ENCODE measurements around the gene IFT81.
"Not testable (repeated sequence)": the region's sequence is repeated elsewhere in the genome, so short reads cannot be mapped to it uniquely, and the experiment has no call there.

Gene IFT81

DNA sequence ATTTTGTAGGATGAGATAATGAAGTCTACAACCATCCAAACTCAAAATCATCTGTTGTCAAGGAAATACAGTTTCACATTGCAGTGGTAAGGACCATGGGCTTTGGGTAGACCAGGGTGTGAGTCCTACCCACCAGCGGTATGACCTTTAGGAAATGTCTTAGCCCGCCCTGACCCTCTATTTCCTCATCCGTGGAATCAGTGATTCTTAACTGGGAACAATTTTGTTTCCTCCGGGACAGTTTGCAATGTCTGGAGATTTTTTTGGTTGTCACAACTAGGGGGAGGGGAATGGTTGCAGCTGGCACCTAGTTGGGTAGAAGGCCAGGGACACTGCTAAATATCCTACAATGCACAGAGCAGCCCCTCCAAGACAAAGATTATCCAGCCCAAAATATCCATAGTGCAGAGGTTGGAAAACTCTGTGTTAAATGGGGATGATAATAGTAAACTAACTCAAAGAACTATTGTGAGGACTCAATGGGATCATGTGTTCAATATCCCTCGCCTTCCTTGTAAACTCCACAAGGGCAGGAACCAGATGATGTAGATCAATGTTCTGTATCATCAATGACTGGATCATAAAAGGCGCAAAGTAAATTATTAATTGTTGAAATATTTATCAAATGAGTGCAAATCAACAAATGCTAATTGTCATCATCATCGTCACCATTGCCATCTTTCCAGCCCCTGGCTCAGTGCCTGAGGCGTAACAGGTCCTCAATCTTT lies 15.7 kb upstream of the IFT81 start:
- DNase-seq (ENCODE audit: low read depth in 2 of 2), result no peak

DNA sequence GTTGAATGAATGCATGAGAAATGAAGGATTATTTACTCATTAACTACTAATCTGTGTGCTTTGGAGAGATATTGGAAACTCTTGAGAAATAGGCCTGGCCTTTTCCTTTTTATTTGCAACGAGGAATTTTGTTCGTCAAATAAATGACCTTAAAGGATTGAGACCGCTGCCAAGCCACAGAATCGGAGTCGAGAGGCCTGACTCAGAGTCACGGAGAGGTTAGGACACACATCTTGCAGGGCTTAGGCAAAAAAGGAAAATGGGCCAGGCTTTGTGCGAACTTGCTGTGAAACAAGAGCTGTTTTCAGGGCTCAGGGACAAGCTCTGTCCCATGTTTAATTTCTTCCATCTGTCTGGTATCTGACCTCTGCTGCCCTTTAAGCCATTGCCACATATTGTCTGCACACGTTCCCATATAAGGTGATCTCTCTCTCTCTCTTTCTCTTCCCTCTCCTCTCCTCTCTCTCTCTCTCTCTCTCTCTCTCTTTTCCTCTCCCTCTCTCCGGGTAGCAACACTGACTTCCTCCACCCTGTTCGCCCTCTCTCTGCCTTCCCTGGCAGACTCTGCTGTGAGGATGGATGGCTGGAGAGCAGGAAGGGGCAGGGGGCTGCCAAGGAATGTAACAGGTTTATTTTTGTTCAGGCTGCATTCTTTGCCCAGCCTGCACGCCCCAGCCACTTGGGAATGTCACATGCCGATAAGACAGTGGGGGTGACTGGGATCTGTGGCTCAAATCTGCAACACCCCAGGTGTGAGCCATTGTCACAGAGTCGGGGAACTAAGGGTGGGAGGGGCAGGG lies 14.9 kb upstream of the IFT81 start:
- DNase-seq (ENCODE audit: low read depth in 2 of 2), result no peak

DNA sequence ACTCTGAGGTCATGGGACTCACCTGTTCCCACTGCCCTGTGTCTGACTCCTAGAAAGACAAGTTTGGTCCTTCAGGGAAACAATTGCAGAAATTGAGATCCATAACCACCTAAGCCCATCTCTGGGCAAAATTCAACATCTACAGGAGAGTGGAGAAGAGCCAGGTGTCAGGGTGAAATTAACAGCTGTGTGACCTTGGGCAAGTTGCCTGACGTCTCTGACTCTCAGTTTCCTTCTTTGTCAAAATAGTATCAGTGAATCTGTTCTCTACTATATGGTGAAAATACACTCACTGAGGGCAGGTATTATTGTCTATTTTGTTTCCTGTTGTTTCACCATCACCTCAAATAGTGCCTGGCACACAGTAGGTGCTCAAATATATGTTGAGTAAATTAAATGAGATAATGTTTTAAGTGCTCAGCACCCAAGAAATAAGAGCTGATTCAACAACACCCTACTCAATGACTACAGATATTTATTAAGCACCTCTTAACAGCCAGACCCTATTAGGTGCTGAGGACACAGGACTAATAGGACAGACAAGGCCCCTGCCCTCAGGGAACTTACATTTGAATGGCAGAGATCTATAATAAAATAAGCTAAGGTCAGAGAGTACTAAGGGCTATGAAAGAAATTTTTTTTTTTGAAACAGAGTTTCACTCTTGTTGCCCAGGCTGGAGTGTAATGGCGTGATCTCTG lies 14.2 kb upstream of the IFT81 start:
- DNase-seq (ENCODE audit: low read depth in 2 of 2), result no peak

DNA sequence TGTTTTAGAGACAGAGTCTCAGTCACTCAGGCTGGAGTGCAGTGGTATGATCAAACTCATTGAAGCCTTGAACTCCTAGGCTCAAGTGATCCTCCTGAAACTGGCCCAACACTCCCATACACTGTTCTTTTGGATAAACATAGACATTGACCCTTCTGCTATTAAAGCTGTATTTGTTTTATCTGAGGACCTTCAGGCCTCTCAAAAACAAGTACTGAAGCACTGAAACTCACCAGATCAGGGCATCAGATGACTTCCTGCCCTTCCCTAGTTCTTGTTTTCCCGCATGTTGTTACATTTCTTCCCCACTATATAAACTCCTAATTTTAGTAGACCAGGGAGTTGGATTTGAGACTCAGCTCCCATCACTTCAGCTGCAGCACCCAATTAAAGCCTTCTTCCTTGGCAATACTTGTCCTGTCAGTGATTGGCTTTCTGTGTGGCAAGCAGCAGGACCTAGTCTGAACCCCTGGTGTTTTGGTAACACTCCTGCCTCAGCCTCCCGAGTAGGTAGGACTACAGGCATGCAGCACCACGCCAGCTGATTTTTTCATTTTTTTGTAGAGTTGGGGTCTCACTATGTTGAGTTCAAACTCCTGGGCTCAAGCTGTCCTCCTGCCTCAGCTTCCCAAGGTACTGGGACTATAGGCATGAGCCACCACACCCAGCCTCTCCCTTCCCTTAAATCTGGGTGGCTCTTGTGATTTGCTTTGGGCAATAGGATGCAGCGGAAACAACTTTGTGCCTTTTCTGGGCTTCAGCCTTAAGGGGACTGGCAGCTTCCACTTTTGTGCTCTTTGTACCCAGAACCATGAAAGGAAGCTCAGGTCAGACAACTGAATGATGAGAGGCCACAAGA lies 12.5 kb upstream of the IFT81 start:
- DNase-seq (ENCODE audit: low read depth in 2 of 2), result no peak

DNA sequence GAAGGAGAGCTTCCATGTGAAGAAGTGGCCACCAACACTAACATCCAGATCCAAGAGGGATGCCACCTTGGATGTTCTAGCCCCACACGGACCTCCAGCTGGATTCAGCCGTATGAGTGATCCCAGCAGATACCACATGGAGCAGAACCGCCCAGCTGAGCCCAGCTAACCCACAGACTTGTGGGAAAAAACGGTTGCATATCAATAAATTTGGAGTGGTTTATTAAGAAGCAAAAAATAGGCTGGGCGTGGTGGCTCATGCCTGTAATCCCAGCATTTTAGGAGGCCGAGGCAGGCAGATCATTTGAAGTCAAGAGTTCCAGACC lies 11.9 kb upstream of the IFT81 start:
- DNase-seq (ENCODE audit: low read depth in 2 of 2), result no peak

DNA sequence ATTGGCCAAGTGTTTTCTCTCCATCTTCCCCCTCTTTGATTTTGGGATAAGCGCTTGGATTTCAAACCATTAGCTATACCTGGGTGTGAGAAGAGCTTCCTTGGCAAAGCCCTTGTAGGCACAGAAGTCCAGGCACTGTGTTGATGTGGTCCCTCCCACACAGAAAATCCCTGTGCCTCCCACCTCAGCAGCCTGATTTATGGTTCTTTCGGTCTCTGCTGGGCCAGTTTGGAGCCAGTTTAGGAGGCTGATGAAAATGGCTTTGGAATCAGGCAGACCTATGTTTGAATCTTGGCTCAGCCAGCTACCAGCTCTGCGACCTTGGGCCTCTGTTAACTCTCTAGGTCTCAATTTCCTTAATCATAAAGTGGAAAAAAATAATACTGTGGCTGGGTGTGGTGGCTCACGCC lies 9.6 kb upstream of the IFT81 start:
- DNase-seq (ENCODE audit: low read depth in 2 of 2), result no peak

DNA sequence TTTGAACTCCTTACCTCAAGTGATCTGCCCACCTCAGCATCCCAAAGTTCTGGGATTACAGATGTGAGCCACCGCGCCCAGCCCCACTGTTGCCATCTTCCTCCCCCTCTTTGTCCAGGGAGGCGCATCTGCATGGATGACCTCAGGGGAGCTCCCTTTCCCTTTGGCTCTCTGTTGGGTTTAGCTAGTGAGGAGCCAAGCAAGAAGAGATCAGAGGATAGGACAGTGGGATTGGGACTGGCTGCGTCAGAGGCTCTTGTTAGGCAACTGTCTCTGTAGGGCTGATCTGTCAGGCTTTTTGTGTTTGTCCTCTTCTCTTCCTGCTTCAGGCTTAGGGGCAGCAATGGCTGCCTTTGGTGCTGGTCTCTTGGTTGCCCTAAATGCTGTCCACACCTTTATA lies 8.5 kb upstream of the IFT81 start:
- no peak for DNase-seq (ENCODE audit: low read depth in 2 of 2)

DNA sequence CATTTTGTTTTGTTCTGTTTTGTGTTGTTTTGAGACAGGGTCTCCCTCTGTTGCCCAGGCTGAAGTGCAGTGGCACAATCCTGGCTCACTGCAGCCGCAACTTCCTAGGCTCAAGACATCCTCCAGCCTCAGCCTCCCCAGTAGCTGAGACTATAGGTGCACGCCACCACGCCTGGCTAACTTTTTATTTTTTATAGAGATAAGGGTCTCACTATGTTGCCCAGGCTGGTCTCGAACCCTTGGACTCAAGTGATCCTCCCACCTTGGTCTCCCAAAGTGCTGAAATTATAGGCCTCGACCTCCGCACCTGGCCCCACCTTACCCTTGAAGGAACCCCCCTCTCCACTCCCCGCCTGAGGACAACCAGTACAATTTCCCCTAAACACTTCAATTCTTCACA lies 7.5 kb upstream of the IFT81 start:
- no peak for DNase-seq (ENCODE audit: low read depth in 2 of 2)

DNA sequence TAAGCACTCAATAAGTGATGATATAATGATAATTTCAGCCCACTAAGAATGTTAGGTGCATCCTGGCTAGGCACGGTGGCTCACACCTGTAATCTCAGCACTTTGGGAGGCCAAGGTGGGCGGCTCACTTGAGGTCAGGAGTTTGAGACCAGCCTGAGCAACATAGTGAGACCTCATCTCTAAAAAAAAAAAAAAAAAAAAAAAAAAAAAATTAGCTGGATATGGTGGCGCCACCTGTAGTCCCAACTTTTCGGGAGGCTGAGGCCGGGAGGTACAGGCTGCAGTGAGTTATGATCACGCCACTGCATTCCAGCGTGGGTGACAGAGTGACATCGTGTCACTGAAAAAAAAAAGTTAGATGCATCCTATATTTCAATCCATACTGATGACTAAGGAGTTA lies 6.9 kb upstream of the IFT81 start:
- not testable (repeated sequence) for DNase-seq (ENCODE audit: low read depth in 2 of 2)

DNA sequence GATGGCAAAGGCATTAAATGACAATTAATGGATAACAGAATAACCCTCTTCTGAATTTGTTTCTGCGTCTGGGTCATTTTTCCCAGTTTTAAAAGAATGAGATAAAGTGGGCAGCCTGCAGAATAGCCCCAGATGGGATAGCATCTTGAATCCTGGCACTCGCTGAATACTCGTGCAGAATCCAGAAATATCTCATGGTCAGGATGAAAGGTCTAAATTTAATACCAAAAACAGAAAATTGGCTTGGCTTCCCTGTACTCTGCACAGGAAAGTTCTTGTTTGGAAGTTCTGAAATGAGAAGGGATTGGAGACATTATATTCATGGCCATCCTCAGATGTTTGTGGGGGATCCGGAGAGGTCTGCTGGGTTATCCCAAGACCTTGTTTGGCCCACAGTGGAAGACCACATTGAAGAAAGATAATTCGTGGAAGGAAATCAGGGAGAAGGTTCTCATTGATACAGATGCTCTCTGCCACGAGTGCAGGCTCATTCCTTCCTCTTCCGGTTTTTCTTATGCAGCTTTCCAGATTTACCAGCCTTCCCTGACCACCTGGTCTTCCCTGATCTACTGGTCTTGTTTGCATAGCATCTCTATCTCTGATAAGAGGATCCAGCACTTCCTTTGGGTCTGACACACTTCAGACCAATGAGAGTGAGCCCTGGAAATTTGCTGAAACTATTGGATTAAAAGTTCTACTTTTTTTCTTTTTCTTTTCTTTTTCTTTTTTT lies 6.0 kb upstream of the IFT81 start:
- no peak for DNase-seq (ENCODE audit: low read depth in 2 of 2)

DNA sequence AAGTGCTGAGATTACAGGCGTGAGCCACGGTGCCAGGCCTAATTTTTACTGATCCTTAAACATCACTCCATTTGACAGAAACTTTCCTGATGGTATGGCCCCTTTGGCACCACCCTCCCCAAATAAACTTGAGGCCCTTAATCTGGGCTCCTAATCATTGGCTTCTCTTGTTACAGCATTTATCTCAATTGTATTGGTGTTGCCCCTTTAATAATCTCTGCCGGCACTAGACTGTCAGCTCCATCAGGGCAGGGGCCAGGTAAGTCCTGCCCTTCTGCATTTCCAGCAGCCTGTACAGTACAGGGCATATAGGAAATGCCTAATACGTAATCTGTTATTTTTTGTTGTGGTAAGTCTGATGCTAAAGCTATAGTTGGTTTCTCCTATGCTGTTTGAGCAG lies 1.2 kb upstream of the IFT81 start:
- no peak for DNase-seq (ENCODE audit: low read depth in 2 of 2)

DNA sequence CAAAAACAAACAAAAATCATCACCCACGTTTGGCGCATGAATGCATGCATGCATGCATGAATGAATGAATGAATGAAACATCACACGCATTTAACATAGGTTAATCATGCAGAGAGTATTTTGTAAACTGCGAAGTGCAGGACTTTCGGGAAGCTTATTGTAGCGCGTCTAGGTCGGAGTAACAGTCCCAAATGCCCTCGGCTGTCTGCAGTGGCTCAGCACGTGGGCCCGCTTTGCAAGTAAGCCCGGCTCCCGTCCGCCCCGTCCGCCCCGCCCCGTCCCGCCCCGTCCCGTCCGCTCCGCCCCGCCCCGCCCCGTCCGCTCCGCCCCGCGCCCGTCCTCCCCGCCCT lies 263 bp upstream of the IFT81 start:
- no peak for DNase-seq (ENCODE audit: low read depth in 2 of 2)

DNA sequence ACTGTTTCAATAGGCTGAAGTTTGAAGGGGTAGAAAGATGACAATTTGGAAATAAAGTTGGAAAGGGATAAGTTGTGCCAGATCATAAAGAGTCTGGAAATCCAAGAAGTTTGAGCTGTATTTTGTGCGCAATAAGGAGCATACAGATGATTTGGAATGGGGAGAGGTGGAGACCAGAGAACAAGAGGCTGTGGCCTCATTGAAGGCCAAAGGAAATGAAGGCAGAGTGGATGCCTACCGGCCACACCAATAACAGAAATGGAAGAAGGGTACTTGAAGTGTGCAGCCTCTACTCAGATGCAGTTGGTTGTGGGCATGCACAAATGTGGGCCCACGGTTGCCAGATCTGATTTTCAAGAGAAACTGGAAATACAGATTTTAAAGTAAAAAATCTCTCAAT lies 2.4 kb downstream of the IFT81 start:
- DNase-seq (ENCODE audit: low read depth in 2 of 2), result no peak

DNA sequence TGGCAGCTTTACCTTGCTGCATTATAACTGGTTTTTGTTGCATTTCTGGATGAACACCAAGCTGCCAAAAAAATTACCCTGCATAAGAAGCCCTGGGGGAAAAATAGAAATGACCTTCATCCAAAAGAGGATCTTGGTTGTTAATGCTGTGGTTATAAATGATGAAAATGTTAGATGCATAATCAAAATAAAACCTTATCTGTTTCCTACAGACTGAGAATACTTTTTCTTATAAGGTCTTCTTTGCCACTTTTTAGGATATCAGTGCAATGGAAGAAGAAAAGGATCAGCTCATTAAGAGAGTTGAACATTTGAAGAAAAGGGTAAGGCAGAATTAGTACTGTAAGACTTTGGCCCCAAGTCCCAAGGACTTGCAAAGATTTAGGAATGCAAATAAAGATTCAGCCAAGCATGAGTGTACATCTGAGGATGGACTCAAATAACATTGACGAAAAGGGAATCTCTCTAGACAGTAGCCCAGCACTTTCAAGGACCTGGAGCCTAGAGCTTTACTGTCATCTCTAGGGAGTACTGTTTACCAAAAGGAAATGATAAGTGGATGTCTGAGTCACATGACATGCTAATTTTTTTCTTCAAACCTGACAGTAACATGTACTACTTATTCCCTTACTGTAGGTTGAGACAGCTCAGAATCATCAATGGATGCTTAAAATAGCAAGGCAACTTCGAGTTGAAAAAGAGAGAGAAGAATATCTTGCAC lies 10.7 kb downstream of the IFT81 start:
- DNase-seq (ENCODE audit: low read depth in 2 of 2), result no peak

DNA sequence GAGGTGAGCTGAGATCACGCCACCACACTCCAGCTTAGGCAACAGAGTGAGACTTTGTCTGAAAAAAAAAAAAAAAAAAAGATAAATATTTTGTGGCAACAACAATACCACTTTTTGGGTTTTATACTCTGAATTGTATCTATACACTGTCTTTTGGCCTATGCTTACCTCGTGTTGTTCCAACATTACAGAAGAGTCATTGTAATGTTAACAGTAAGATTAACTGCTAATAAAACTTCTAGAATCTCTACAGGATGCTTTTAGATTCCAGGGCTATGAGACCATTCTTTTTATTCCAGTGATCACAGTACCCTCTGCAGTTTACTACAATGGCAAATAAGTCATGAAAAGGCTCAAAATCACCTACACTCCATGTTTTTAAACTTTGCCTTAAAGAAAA lies 11.6 kb downstream of the IFT81 start:
- DNase-seq (ENCODE audit: low read depth in 2 of 2), result no peak

DNA sequence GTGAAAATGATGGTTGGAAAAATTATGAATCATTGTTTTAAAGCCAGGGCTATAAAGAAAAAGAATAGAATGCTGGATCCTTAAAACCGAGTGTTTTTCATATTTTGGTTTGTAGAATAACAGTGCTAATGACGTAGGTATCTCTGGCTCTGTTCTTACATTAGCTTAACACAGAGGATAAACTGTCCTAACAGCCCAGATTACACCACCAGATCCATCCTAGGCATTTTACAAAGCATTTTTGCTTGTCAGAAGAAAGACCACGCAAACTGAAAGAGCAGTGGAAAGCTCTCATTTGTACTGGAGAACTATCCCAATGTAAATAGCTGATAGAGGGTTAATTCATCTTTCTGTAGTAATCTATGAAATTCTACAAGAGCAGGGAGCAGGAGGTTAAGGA lies 13.6 kb downstream of the IFT81 start:
- DNase-seq (ENCODE audit: low read depth in 2 of 2), result no peak

DNA sequence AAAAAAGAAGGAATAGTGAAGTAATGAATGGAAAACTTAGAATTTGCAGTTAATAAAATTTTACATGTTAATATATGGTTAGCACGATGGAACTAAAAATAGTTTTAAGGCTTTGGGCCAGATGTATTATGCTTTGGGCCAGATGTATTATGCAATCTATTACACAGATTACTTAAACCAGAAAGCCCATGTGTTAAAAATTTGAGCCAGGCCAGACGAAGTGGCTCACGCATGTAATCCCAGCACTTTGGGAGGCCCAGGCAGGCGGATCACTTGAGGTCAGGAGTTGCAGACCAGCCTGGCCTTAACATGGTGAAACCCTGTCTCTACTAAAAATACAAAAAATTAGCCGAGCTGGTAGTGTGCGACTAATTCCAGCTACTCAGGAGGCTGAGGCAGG lies 17.2 kb downstream of the IFT81 start:
- DNase-seq (ENCODE audit: low read depth in 2 of 2), result no peak

DNA sequence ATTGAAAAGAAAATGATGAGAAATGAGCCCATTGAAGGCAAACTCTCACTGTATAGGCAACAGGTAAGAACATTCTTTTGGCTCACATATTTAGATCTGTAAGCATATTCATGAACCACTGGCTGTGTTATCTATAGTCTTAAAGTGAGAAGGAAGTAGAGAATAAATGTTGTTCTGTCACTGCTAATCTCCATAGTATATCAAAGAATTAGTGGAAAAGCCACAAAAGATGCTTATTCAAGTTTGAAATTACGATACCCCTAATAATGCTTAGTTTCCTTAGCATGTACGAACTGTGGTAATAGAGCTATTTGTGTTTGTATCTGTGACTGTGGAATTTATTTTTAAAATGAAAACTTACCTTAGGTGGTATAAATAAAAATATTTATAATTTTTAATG lies 22.8 kb downstream of the IFT81 start:
- DNase-seq (ENCODE audit: low read depth in 2 of 2), result no peak

DNA sequence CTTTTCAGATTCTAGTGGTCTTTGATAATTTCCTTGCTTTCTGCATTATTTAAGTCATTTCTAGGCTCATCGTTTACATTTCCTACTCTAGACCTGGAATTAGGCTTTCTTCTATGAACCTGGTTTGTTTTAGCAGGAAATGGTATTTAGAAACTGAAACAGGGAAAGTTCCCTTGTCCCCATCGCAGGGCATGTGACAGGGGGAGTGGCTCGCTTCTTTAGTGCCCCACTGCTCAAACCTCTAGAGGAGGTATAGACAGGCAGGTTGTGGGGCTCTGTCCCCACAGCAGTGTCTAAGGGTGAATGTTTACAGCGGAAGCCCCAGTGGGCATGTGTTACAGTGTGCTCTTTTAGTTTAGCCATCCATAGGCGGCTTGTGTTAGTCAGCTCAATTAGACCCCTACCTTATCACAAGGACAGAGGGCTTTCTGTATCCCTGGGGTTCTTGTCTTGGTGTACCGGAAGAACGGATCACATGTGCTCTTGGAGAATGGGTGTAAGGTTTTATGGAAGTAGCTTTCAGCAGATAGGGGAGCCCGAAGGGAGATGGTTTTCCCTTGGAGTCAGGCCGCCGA lies 25.0 kb downstream of the IFT81 start:
- no peak for DNase-seq (ENCODE audit: low read depth in 2 of 2)

DNA sequence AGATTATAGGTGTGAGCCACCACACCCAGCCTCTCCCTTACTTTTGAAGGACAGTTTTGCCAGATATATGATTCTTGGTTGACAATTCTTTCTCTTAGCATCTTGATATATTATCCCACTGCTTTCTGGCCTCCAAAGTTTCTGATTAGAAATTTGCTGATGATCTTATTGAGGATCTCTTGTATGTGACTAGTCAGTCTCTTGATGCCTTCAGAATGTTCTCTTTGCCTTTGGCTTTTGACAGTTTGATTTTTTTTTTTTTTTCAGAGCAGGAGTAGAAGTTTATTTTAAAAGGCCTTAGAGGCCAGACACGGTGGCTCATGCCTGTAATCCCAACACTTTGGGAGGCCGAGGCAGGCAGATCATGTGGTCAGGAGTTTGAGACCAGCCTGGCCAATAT lies 32.6 kb downstream of the IFT81 start:
- no peak for DNase-seq (ENCODE audit: low read depth in 2 of 2)

DNA sequence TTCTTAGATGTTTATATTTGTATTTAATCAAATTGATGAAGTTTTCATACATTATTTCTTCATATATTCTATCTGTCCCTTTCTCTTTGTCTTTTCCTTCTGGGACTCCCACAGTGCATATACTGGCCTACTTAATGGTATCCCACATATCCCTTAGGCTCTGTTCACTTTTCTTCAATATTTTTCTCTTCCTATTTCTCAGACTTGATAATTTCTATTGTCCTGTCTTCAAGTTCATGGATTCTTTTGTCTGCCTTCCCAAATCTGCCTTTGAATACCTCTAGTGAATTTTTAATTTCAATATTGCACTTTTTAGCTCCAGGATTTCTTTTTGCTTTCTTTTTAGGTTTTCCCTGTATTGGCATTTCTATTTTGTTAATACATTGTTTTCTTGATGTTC lies 33.4 kb downstream of the IFT81 start:
- no peak for DNase-seq (ENCODE audit: low read depth in 2 of 2)
